K562 (cell line): ENCODE data around the gene SCN8A. TPM values are rescaled to one million over a fixed set of nuclear protein-coding genes. Genes with fewer than 3 reads are reported as not detected.

ENCODE experiments used
- ATAC-seq: fragments of 200-7000 bp; cut with Tn5 transposase; 3 replicates; pipeline ENCODE4 v1.9.1; 2020; ENCODE audit warnings: moderate library complexity
- BruUV-seq: library from RNA; stranded (reverse); fragments of 400-500 nt; replicated peaks from 2 replicates; lab custom pipeline; 2021; lab: Mats Ljungman, UMichigan
- CTCF ChIA-PET: fragments of 300-600 bp; formaldehyde crosslinking; extraction: SDS; loops from one replicate; lab custom pipeline; 2021; ENCODE audit warnings: low intra/inter-chr PET ratio; lab: Yijun Ruan, JAX
- POLR2A ChIA-PET: fragments of 300-600, 350-650 bp; sonication (Branson Sonifier 250); formaldehyde crosslinking; extraction: SDS; loops from one replicate; lab custom pipeline; 2021; ENCODE audit warnings: antibody characterized with exemption, inconsistent platforms; lab: Yijun Ruan, JAX
- DNase-seq, 4 experiments: peaks; one replicate each; pipeline versions ENCODE4 v3.0.0 to v3.0.0-alpha.2; 2011 to 2018; ENCODE audit warnings: low spot score in 3 of 4, mixed read lengths in 3 of 4; ENCODE audit errors: extremely low read depth in 1 of 4
- FAIRE-seq: peaks from 2 replicates; lab custom pipeline; 2011; peaks lifted over from hg19 to GRCh38; lab: Jason Lieb, UNC
- H2AFZ ChIP-seq: 2 replicates; pipeline ENCODE4 v1.6.0; 2011; ENCODE audit warnings: low read depth, low read length, control low read depth, inconsistent platforms
- H3K27ac ChIP-seq: fragments of 200-600 bp; 3 replicates; pipeline ENCODE4 v1.8.0; 2011; ENCODE audit warnings: low read depth, mild to moderate bottlenecking, control low read depth, inconsistent platforms, low read length, moderate library complexity, mixed read lengths; ENCODE audit errors: extremely low read depth
- H3K27me3 ChIP-seq, 2 experiments: fragments of 300-600 bp in 1 of 2; 2 replicates in 1 of 2; 3 replicates in 1 of 2; pipeline versions ENCODE4 v1.6.0 to v1.8.0; 2011; ENCODE audit warnings: inconsistent platforms in 2 of 2, low read length in 2 of 2, mild to moderate bottlenecking in 1 of 2, mixed read lengths in 1 of 2, moderate library complexity in 1 of 2; ENCODE audit not compliant: control insufficient read depth in 2 of 2, insufficient read depth in 2 of 2
- H3K36me3 ChIP-seq: fragments of 300-600 bp; 3 replicates; pipeline ENCODE4 v1.8.0; 2011; ENCODE audit warnings: mild to moderate bottlenecking, low read length, inconsistent platforms; ENCODE audit not compliant: control insufficient read depth, insufficient read depth
- H3K4me1 ChIP-seq, 2 experiments: fragments of 200-600 bp in 1 of 2; replicated peaks in 1 of 2; 2 replicates in 1 of 2; 3 replicates in 1 of 2; pipeline versions ENCODE4 v1.5.1 to v1.8.0; 2011; ENCODE audit warnings: inconsistent platforms in 2 of 2, low read length in 2 of 2, mild to moderate bottlenecking in 1 of 2, mixed read lengths in 1 of 2, moderate library complexity in 1 of 2; ENCODE audit not compliant: control insufficient read depth in 2 of 2, insufficient read depth in 2 of 2
- H3K4me2 ChIP-seq: 2 replicates; pipeline ENCODE4 v1.6.1; 2011; ENCODE audit warnings: low read length, control low read depth, inconsistent platforms, mixed read lengths; ENCODE audit not compliant: insufficient read depth
- H3K4me3 ChIP-seq: fragments of 200-600 bp; sonication (generic), shearing (Covaris generic); 2 replicates; pipeline ENCODE4 v1.5.1; 2016; ENCODE audit warnings: control low read depth, inconsistent platforms
- H3K79me2 ChIP-seq: fragments of 200-600 bp; 3 replicates; pipeline ENCODE4 v1.8.0; 2011; ENCODE audit warnings: low read length, inconsistent platforms; ENCODE audit not compliant: control insufficient read depth, insufficient read depth
- H3K9ac ChIP-seq, 2 experiments: 2 replicates each; pipeline versions ENCODE4 v1.6.0 to v1.6.1; 2011; ENCODE audit warnings: low read depth in 2 of 2, low read length in 2 of 2, control low read depth in 1 of 2, inconsistent platforms in 1 of 2, mild to moderate bottlenecking in 1 of 2, mixed read lengths in 1 of 2; ENCODE audit not compliant: insufficient read depth in 1 of 2
- H3K9me1 ChIP-seq: one replicate; pipeline ENCODE4 v1.6.0; 2011; ENCODE audit warnings: inconsistent platforms, mild to moderate bottlenecking, low read length, moderate library complexity; ENCODE audit not compliant: control insufficient read depth, insufficient read depth
- H3K9me3 ChIP-seq: replicated peaks from 2 replicates; pipeline ENCODE4 v1.5.1; 2011; ENCODE audit warnings: low read depth, low read length, inconsistent platforms; ENCODE audit not compliant: control insufficient read depth, insufficient read depth
- H4K20me1 ChIP-seq: replicated peaks from 2 replicates; pipeline ENCODE4 v1.6.1; 2011; ENCODE audit warnings: low read length, inconsistent platforms, mixed read lengths; ENCODE audit not compliant: control insufficient read depth, insufficient read depth
- ARNT ChIP-seq, 2 experiments: fragments of 450-650 bp; IDR thresholded peaks; 2 replicates each; pipeline ENCODE4 v1.6.1; 2016; ENCODE audit warnings: mild to moderate bottlenecking in 1 of 2
- BCL6 ChIP-seq: fragments of 250-450 bp; sonication (Bioruptor Pico); IDR thresholded peaks from 2 replicates; pipeline ENCODE4 v1.4.0; 2020
- BRF1 ChIP-seq: IDR thresholded peaks from 3 replicates; pipeline ENCODE4 v1.6.1; 2011; ENCODE audit warnings: borderline replicate concordance, mild to moderate bottlenecking; ENCODE audit not compliant: insufficient read length; ENCODE audit errors: extremely low read depth
- CAMTA2 ChIP-seq: fragments of 250-450 bp; sonication (Bioruptor Pico); conservative IDR thresholded peaks from 2 replicates; pipeline ENCODE4 v1.5.1; 2022
- DACH1 ChIP-seq: fragments of 450-650 bp; IDR thresholded peaks from 2 replicates; pipeline ENCODE4 v1.6.1; 2018; ENCODE audit not compliant: partially characterized antibody
- DPF2 ChIP-seq: fragments of 450-650 bp; IDR thresholded peaks from 2 replicates; pipeline ENCODE4 v1.6.1; 2016
- ETV5 ChIP-seq: sonication (generic); formaldehyde crosslinking; IDR thresholded peaks from 2 replicates; pipeline ENCODE4 v1.4.0; 2020; ENCODE audit warnings: low read depth, mild to moderate bottlenecking, missing genetic modification reagents
- HDGF ChIP-seq: fragments of 450-650 bp; IDR thresholded peaks from 2 replicates; pipeline ENCODE4 v1.6.1; 2016
- MEF2D ChIP-seq: conservative IDR thresholded peaks from 2 replicates; pipeline ENCODE4 v1.6.1; 2016; ENCODE audit warnings: low read depth, missing genetic modification characterization, missing compliant biosample characterization
- NFE2 ChIP-seq: IDR thresholded peaks from 2 replicates; pipeline ENCODE4 v1.6.1; 2014; ENCODE audit warnings: antibody characterized with exemption, low read depth
- NRF1 ChIP-seq, 2 experiments: fragments of 450-650 bp; IDR thresholded peaks in 1 of 2; conservative IDR thresholded peaks in 1 of 2; 2 replicates each; pipeline ENCODE4 v1.6.1; 2014; ENCODE audit warnings: mild to moderate bottlenecking in 2 of 2
- PHF21A ChIP-seq: fragments of 450-650 bp; IDR thresholded peaks from 2 replicates; pipeline ENCODE4 v1.6.1; 2017; ENCODE audit warnings: low read depth, borderline replicate concordance
- POLR3G ChIP-seq: IDR thresholded peaks from 2 replicates; pipeline ENCODE4 v1.6.1; 2011; ENCODE audit not compliant: insufficient read length, insufficient replicate concordance; ENCODE audit errors: extremely low read depth
- TBL1XR1 ChIP-seq, 2 experiments: IDR thresholded peaks; 2 replicates each; pipeline ENCODE4 v1.6.1; 2012; ENCODE audit warnings: improper control_type of control experiment in 2 of 2, low read length in 2 of 2, mild to moderate bottlenecking in 1 of 2
- ZNF41 ChIP-seq: fragments of 250-450 bp; sonication (Bioruptor Pico); conservative IDR thresholded peaks from 2 replicates; pipeline ENCODE4 v1.4.0; 2020; ENCODE audit warnings: mild to moderate bottlenecking
- ZNF589 ChIP-seq: fragments of 200-800 bp; sonication (Bioruptor generic); IDR thresholded peaks from 2 replicates; pipeline ENCODE4 v1.6.1; 2016; ENCODE audit warnings: low read depth, missing genetic modification characterization, missing compliant biosample characterization
- in situ Hi-C: fragments of 300-500 bp; cut with MboI; formaldehyde crosslinking; loops from 4 replicates; pipeline ENCODE4 v1.15.0; 2018; ENCODE audit warnings: inconsistent platforms, mixed read lengths
- intact Hi-C: fragments of 100-400 bp; cut with micrococcal nuclease; formaldehyde crosslinking; loops from 2 replicates; pipeline ENCODE4 v1.14.2; 2022
- polyA plus RNA-seq, 8 experiments: library from polyadenylated mRNA; depleted of rRNA in 4 of 8; stranded (reverse) in 5 of 8; unstranded in 3 of 8; fragments of >200 nt; fragmentation: Nextera tagmentation in 2 of 8; fragmentation: Illumina TruSeq in 1 of 8; extraction: Ambion mirVana in 2 of 8; extraction: Trizol in 1 of 8; gene quantifications; 2 replicates each; pipeline versions ENCODE4 v1.2.1 to v1.2.3, GENCODE V29; 2011 to 2014; ENCODE audit warnings: inconsistent platforms in 1 of 8, missing spikeins in 1 of 8
- total RNA-seq, 7 experiments: library from RNA; depleted of rRNA in 6 of 7; stranded (reverse); fragments of >200 nt in 6 of 7; fragmentation: Illumina TruSeq in 2 of 7; extraction: Trizol in 2 of 7; gene quantifications; 2 replicates each; pipeline versions ENCODE4 v1.2.1 to v1.2.3, GENCODE V29; 2011 to 2021; ENCODE audit warnings: low replicate concordance in 1 of 7
- TF ChIP-seq, protein P1 (sequence below), 2 experiments: fragments of 150-350 bp in 1 of 2; IDR thresholded peaks; 2 replicates each; pipeline ENCODE4 v1.6.1; 2012 to 2016; ENCODE audit warnings: low read depth in 2 of 2, low read length in 2 of 2, mild to moderate bottlenecking in 1 of 2, moderate library complexity in 1 of 2
- TF ChIP-seq, protein P2 (sequence below): sonication (generic); formaldehyde crosslinking; IDR thresholded peaks from 2 replicates; pipeline ENCODE4 v1.9.0; 2022; ENCODE audit warnings: mild to moderate bottlenecking, missing genetic modification reagents
- TF ChIP-seq, protein P3 (sequence below): sonication (generic); formaldehyde crosslinking; IDR thresholded peaks from 2 replicates; pipeline ENCODE4 v1.8.1; 2023; ENCODE audit warnings: mild to moderate bottlenecking, missing genetic modification reagents

SCN8A gene
- total and polyA plus RNA-seq, 9 of the 15 experiments (the other 6 are each of a cell fraction or from before 2014, with no cell fraction given): 0.03 to 0.29 (median 0.15) TPM; not detected in 1

DNA sequence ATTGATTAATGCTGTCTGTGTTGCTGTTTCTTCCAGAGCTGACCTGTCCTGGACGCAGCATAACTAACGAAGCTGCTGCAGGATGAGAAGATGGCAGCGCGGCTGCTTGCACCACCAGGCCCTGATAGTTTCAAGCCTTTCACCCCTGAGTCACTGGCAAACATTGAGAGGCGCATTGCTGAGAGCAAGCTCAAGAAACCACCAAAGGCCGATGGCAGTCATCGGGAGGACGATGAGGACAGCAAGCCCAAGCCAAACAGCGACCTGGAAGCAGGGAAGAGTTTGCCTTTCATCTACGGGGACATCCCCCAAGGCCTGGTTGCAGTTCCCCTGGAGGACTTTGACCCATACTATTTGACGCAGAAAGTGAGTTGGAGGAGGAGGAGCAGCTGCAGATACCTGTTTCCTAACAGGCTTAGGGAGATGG lies 71.7 kb downstream of the SCN8A start (continued):
- TF ChIP-seq, protein P1, sequence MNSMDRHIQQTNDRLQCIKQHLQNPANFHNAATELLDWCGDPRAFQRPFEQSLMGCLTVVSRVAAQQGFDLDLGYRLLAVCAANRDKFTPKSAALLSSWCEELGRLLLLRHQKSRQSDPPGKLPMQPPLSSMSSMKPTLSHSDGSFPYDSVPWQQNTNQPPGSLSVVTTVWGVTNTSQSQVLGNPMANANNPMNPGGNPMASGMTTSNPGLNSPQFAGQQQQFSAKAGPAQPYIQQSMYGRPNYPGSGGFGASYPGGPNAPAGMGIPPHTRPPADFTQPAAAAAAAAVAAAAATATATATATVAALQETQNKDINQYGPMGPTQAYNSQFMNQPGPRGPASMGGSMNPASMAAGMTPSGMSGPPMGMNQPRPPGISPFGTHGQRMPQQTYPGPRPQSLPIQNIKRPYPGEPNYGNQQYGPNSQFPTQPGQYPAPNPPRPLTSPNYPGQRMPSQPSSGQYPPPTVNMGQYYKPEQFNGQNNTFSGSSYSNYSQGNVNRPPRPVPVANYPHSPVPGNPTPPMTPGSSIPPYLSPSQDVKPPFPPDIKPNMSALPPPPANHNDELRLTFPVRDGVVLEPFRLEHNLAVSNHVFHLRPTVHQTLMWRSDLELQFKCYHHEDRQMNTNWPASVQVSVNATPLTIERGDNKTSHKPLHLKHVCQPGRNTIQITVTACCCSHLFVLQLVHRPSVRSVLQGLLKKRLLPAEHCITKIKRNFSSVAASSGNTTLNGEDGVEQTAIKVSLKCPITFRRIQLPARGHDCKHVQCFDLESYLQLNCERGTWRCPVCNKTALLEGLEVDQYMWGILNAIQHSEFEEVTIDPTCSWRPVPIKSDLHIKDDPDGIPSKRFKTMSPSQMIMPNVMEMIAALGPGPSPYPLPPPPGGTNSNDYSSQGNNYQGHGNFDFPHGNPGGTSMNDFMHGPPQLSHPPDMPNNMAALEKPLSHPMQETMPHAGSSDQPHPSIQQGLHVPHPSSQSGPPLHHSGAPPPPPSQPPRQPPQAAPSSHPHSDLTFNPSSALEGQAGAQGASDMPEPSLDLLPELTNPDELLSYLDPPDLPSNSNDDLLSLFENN (IDR thresholded peaks at IDR 0.05; ENCODE audit: low read depth in 2 of 2, low read length in 2 of 2): no peak
- no peak for TF ChIP-seq MEF2D (tag)
- TF ChIP-seq, all 486 proteins: peak for 0

DNA sequence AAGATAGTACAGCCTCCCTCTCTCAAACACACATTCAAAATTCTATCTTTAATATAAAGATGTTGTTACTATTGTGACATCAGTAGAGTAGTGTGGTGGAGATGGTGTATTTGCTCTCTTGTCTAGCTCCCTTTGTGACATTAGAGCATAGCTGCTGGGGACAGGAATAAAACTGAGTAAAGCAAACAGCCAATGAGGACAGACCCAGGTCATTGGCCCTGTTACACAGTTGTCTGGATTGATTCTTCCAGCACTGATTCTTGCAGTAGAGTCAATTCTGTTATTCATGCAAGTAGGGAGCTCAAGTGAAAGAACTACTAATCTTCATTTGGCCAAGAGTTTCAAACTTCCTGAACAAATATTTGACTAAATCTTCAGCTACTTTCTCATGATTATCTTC lies 72.4 kb downstream of the SCN8A start:
- ATAC-seq (no peak), FAIRE-seq (no peak), DNase-seq (no peak)
- Histone ChIP-seq H3K4me1 (no peaks in the 10 kb centered on the region), H3K27ac (no peak overlapping the region), H4K20me1 (no peaks in the 10 kb centered on the region), H3K27me3 (peaks cover 0 to 7% of the 10 kb centered on the region in 2 experiments; a peak in 2 of 5 replicates), H3K9me3 (no peaks in the 10 kb centered on the region), H3K36me3 (no peaks in the 10 kb centered on the region), H3K9ac (no peak overlapping the region), H3K4me3 (no peak overlapping the region), H3K79me2 (no peaks in the 10 kb centered on the region), H2AFZ (no peak overlapping the region), H3K4me2 (no peak overlapping the region), H3K9me1 (no peaks in the 10 kb centered on the region)
- in situ Hi-C loops (no loop called here), intact Hi-C loops (no loop called here)
- no TSS peak for BruUV-seq
- ChIA-PET POLR2A (no interaction called here), CTCF (no interaction called here)
- TF ChIP-seq PHF21A (no peak), TBL1XR1 (IDR thresholded peaks at IDR 0.05; ENCODE audit: low read length in 2 of 2) (no peak), ETV5 (no peak), HDGF (no peak), BRF1 (no peak), DACH1 (no peak), POLR3G (no peak), NFE2 (no peak), NRF1 (conservative IDR thresholded peaks at IDR 0.05 in 1 of 2, IDR thresholded peaks at IDR 0.05 in 1 of 2) (no peak), ZNF41 (CRISPR knock-in tag) (no peak), ARNT (IDR thresholded peaks at IDR 0.05) (no peak), ZNF589 (CRISPR knock-in tag) (no peak), DPF2 (no peak), BCL6 (CRISPR knock-in tag) (no peak), CAMTA2 (CRISPR knock-in tag) (no peak)
- TF ChIP-seq, protein P2, sequence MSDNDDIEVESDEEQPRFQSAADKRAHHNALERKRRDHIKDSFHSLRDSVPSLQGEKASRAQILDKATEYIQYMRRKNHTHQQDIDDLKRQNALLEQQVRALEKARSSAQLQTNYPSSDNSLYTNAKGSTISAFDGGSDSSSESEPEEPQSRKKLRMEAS (CRISPR knock-in tag): no peak
- TF ChIP-seq, protein P3, sequence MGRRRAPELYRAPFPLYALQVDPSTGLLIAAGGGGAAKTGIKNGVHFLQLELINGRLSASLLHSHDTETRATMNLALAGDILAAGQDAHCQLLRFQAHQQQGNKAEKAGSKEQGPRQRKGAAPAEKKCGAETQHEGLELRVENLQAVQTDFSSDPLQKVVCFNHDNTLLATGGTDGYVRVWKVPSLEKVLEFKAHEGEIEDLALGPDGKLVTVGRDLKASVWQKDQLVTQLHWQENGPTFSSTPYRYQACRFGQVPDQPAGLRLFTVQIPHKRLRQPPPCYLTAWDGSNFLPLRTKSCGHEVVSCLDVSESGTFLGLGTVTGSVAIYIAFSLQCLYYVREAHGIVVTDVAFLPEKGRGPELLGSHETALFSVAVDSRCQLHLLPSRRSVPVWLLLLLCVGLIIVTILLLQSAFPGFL (CRISPR knock-in tag): no peak
